Endothelial cell of umbilical vein (primary cell): ENCODE measurements around the gene EIF4E.
"Not testable (repeated sequence)": the region's sequence is repeated elsewhere in the genome, so short reads cannot be mapped to it uniquely, and the experiment has no call there.

Source experiments
- EZH2 ChIP-seq: IDR thresholded peaks from 2 replicates; pipeline ENCODE4 v1.6.1; 2012; ENCODE audit warnings: borderline replicate concordance, low read depth, mild to moderate bottlenecking, moderate library complexity, low read length, inconsistent platforms; ENCODE audit not compliant: severe bottlenecking
- FOS ChIP-seq: IDR thresholded peaks from 2 replicates; pipeline ENCODE4 v1.6.1; 2011; ENCODE audit warnings: mild to moderate bottlenecking, low read length, moderate library complexity, borderline replicate concordance; ENCODE audit not compliant: insufficient read depth
- MYC ChIP-seq: IDR thresholded peaks from one replicate; pipeline ENCODE4 v1.6.1; 2011; ENCODE audit warnings: mild to moderate bottlenecking, low read depth, low read length
- POLR2A ChIP-seq: IDR thresholded peaks from 2 replicates; pipeline ENCODE4 v1.6.1; 2012; ENCODE audit warnings: low read depth, mild to moderate bottlenecking, control low read depth, low read length
- TF ChIP-seq, protein P1 (sequence below), 2 donors: IDR thresholded peaks; 1 replicate in 1 of 2; 2 replicates in 1 of 2; pipeline ENCODE4 v1.5.1; 2011; ENCODE audit warnings: low read length in 2 of 2, mild to moderate bottlenecking in 2 of 2, moderate library complexity in 2 of 2, control low read depth in 1 of 2, inconsistent platforms in 1 of 2, low read depth in 1 of 2; ENCODE audit not compliant: insufficient read depth in 1 of 2; ENCODE audit errors: extremely low read depth in 1 of 2
- TF ChIP-seq, protein P2 (sequence below): IDR thresholded peaks from 2 replicates; pipeline ENCODE4 v1.6.1; 2011; ENCODE audit not compliant: insufficient read depth, insufficient read length

DNA sequence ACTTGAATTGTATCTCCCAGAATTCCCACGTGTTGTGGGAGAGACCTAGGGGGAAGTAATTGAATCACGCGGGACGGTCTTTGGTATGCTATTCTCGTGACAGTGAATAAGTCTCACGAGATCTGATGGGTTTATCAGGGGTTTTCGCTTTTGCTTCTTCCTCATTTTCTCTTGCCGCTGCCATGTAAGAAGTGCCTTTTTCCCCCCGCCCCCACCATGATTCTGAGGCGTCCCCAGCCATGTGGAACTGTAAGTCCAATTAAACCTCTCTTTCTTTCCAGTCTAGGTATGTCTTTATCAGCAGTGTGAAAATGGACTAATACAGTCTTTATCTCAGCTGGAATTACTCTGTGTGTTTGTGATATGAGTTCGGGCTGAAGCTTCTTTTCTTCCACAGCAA lies 86.0 kb downstream of the EIF4E start:
- TF ChIP-seq, protein P1, sequence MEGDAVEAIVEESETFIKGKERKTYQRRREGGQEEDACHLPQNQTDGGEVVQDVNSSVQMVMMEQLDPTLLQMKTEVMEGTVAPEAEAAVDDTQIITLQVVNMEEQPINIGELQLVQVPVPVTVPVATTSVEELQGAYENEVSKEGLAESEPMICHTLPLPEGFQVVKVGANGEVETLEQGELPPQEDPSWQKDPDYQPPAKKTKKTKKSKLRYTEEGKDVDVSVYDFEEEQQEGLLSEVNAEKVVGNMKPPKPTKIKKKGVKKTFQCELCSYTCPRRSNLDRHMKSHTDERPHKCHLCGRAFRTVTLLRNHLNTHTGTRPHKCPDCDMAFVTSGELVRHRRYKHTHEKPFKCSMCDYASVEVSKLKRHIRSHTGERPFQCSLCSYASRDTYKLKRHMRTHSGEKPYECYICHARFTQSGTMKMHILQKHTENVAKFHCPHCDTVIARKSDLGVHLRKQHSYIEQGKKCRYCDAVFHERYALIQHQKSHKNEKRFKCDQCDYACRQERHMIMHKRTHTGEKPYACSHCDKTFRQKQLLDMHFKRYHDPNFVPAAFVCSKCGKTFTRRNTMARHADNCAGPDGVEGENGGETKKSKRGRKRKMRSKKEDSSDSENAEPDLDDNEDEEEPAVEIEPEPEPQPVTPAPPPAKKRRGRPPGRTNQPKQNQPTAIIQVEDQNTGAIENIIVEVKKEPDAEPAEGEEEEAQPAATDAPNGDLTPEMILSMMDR (IDR thresholded peaks at IDR 0.05; ENCODE audit: extremely low read depth in 1 of 2, insufficient read depth in 1 of 2, low read depth in 1 of 2, low read length in 2 of 2): not testable (repeated sequence)
- TF ChIP-seq MYC, EZH2, POLR2A, FOS: not testable (repeated sequence)
- TF ChIP-seq, protein P2, sequence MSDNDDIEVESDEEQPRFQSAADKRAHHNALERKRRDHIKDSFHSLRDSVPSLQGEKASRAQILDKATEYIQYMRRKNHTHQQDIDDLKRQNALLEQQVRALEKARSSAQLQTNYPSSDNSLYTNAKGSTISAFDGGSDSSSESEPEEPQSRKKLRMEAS: not testable (repeated sequence)
